Tibial artery (tissue), 4 donors: ENCODE data around the gene CD52.
A peak's percentile ranks its signal among the peaks of the same experiment; 100 is the strongest.
"Not testable (repeated sequence)": the region's sequence is repeated elsewhere in the genome, so short reads cannot be mapped to it uniquely, and the experiment has no call there.

ENCODE experiments used
- DNase-seq, 2 donors: peaks; one replicate each; pipeline ENCODE4 v3.0.0-alpha.2; 2019
- H3K27ac ChIP-seq, 2 donors: fragments of 200-600 bp; sonication (generic) in 1 of 2; 1 replicate in 1 of 2; 2 replicates in 1 of 2; pipeline ENCODE4 v1.5.1; 2018 to 2019; ENCODE audit warnings: mild to moderate bottlenecking in 1 of 2
- H3K27me3 ChIP-seq, 2 donors: fragments of 200-600 bp; sonication (generic) in 1 of 2; one replicate each; pipeline versions ENCODE4 v1.5.1 to v1.6.0; 2016 to 2019
- H3K36me3 ChIP-seq, 3 donors: fragments of 200-600 bp; sonication (generic) in 2 of 3; one replicate each; pipeline ENCODE4 v1.5.1; 2016 to 2019; ENCODE audit warnings: mild to moderate bottlenecking in 2 of 3
- H3K4me1 ChIP-seq, 4 donors: fragments of 200-600 bp; sonication (generic) in 2 of 4; 1 replicate in 3 of 4; 2 replicates in 1 of 4; pipeline ENCODE4 v1.5.1; 2016 to 2019
- H3K4me3 ChIP-seq, 2 donors: fragments of 200-600 bp; sonication (generic) in 1 of 2; 1 replicate in 1 of 2; 2 replicates in 1 of 2; pipeline ENCODE4 v1.5.1; 2018 to 2019; ENCODE audit warnings: mild to moderate bottlenecking in 2 of 2
- H3K9me3 ChIP-seq, 3 donors: fragments of 200-600 bp; sonication (generic) in 1 of 3; one replicate each; pipeline ENCODE4 v1.5.1; 2016 to 2019
- CTCF ChIP-seq, 2 experiments: fragments of 200-600 bp in 1 of 2; fragments of 450-650 bp in 1 of 2; IDR thresholded peaks; one replicate each; pipeline ENCODE4 v1.5.1; 2017 to 2019; ENCODE audit warnings: antibody characterized with exemption in 2 of 2, mild to moderate bottlenecking in 1 of 2, moderate library complexity in 1 of 2
- intact Hi-C: fragments of 100-400 bp; cut with DNase I; formaldehyde crosslinking; loops from one replicate; pipeline ENCODE4 v1.15.0; 2023; ENCODE audit warnings: low total_unique reads

The CD52 gene

DNA sequence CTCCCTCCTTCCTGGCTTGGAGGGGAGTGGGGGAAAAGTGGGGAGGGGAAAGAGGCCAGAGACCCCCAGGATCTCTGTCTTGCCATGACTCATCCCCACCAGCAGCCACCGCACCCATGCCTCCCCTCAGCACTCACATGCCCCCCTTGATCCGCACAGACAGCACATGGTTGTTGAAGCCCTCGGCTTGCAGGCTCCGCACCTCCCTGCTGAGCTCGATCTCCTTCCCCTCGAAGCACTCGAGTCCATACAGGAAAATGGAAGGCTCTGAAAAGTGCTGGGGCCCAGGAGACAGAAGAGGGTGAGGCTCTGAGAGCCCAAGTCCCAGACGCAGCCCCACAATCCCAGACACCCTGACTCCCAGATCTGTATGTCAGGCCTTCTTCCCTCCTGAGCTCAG is 10.8 kb downstream of the CD52 start:
- intact Hi-C loops = loop anchor here (10.0 kb wide), 1 partner anchor 224 kb away; no protein-coding TSS in a partner anchor

DNA sequence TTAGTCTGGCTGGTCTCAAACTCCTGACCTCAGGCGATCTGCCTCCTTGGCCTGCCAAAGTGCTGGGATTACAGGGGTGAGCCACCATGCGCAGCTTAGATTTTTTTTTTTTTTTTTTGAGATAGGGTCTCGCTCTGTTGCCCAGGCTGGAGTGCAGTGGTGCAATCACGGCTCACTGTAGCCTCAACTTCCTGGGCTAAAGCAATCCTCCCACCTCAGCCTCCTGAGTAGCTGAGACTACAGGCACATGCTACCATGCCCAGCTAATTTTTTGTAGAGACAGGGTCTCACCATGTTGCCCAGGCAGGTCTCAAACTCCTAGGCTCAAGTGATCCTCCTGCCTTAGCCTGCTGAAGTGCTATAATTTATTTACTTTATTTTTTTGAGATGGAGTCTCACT is 11.6 kb downstream of the CD52 start:
- intact Hi-C loops = loop anchor here (10.0 kb wide), 1 partner anchor 225 kb away; no protein-coding TSS in a partner anchor

More for the DNA sequence above, 10.8 kb downstream of the CD52 start:
- DNase-seq = no peak
- Histone ChIP-seq H3K4me1 (no peaks in the 10 kb centered on the region), H3K9me3 (no peaks in the 10 kb centered on the region), H3K36me3 (no peaks in the 10 kb centered on the region), H3K27ac (no peak overlapping the region), H3K27me3 (peaks cover 0 to 65% of the 10 kb centered on the region in 2 donors), H3K4me3 (no peak overlapping the region)
- TF ChIP-seq CTCF (IDR thresholded peaks at IDR 0.05) = no peak

GRCh38 chr1:26330276-26330675 is 12.5 kb downstream of the CD52 start:
- H3K27me3 ChIP-seq = peaks cover 0 to 69% of the 10 kb centered on the region in 2 donors
- intact Hi-C loops = no loop called here

More for the DNA sequence above, 11.6 kb downstream of the CD52 start:
- not testable (repeated sequence) for H3K4me3 ChIP-seq, H3K9me3 ChIP-seq, H3K4me1 ChIP-seq, H3K27ac ChIP-seq, H3K36me3 ChIP-seq, DNase-seq
- peaks cover 0 to 65% of the 10 kb centered on the region in 2 donors for H3K27me3 ChIP-seq

DNA sequence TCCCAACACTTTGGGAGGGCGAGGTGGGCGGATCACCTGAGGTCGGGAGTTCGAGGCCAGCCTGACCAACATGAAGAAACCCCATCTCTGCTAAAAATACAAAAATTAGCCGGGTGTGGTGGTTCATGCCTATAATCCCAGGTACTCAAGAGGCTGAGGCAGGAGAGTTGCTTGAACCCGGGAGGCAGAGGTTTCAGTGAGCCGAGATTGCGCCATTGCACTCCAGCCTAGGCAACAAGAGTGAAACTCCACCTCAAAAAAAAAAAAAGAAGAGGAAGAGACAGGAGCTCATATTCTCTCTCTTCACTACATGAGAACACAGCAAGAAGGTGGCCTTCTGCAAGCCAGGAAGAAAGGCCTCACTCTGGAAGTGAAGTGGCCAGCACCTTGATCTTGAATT is 15.6 kb downstream of the CD52 start:
- H3K36me3 ChIP-seq, H3K4me3 ChIP-seq, H3K9me3 ChIP-seq, intact Hi-C loops, DNase-seq, H3K27ac ChIP-seq: not testable (repeated sequence)
- Histone ChIP-seq H3K27me3 (peaks cover 4 to 85% of the 10 kb centered on the region in 2 donors), H3K4me1 (peaks cover 0 to 14% (median 11%) of the 10 kb centered on the region in 4 donors)

More at GRCh38 chr1:26330276-26330675, 12.5 kb downstream of the CD52 start:
- Histone ChIP-seq H3K36me3 (no peaks in the 10 kb centered on the region), H3K27ac (no peak overlapping the region), H3K9me3 (no peaks in the 10 kb centered on the region), H3K4me3 (no peak overlapping the region), H3K4me1 (no peaks in the 10 kb centered on the region)
- DNase-seq = no peak
- TF ChIP-seq CTCF (IDR thresholded peaks at IDR 0.05) = no peak

DNA sequence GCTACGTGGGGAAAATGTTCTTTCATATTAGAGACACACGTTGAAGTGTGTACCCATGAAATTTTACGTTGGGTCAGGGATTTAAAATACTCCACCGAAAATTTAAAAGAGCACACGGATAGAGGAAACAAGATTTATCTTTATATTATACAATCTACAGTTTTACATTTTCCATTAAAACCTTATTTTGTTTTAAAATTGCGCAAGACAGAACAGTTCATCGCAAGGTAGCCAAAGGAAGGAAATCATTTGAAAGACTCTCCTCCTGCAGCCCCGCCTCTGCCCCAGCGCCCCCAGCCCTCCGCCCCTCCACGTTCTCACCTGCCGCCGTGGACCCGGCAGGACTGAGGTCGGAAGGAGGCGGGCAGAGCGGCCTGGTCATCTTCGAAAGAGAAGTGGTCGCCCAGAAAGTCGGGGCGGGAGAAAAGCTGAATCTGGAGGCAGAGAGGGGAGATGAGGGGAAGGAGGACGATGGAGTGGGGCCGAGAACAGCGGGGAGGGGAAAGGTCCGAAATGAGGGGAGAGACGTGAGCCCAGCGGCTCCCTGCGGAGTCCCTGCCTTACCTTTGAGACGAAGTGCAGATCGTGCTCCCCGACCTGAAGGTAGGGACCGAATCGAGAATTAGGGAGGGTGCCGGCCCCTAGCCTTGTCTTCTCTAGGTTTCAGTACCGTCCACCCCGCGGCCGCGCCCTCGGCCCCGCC is 18.2 kb downstream of the CD52 start:
- Histone ChIP-seq H3K36me3 (no peaks in the 10 kb centered on the region), H3K27me3 (peaks cover 4 to 65% of the 10 kb centered on the region in 2 donors), H3K27ac (no peak overlapping the region), H3K9me3 (no peaks in the 10 kb centered on the region), H3K4me3 (peak overlapping the region; percentile 25 to 45), H3K4me1 (peaks cover 0 to 14% (median 11%) of the 10 kb centered on the region in 4 donors)
- TF ChIP-seq CTCF (IDR thresholded peaks at IDR 0.05) = no peak
- DNase-seq = peak in 1 of 2 donors; percentile 34
- intact Hi-C loops = no loop called here

- H3K4me1 ChIP-seq = peaks cover 0 to 14% (median 11%) of the 10 kb centered on the region in 4 donors
- intact Hi-C loops = no loop called here
- H3K36me3 ChIP-seq = no peaks in the 10 kb centered on the region
- no peak for DNase-seq
- no peaks in the 10 kb centered on the region for H3K9me3 ChIP-seq
- peak overlapping the region; percentile 25 to 45 for H3K4me3 ChIP-seq
- H3K27ac ChIP-seq = no peak overlapping the region
- TF ChIP-seq CTCF (IDR thresholded peaks at IDR 0.05) = no peak
- H3K27me3 ChIP-seq = peaks cover 4 to 62% of the 10 kb centered on the region in 2 donors
Observed at GRCh38 chr1:26336477-26337205, 18.9 kb downstream of the CD52 start.
